SK-N-SH treated with all-trans-retinoic acid at 6 μM for 48 hours (cell line): Measurements from ENCODE around the gene ERRFI1.

Experiments
- ESRRG ChIP-seq: fragments of 250-450 bp; sonication (Bioruptor Pico); IDR thresholded peaks from 2 replicates; pipeline ENCODE4 v1.6.1; 2021; ENCODE audit warnings: mild to moderate bottlenecking
- SNAI2 ChIP-seq: fragments of 250-450 bp; sonication (Bioruptor Pico); IDR thresholded peaks from 2 replicates; pipeline ENCODE4 v1.5.0; 2020; ENCODE audit warnings: mild to moderate bottlenecking, moderate library complexity
- TCF4 ChIP-seq: fragments of 250-450 bp; sonication (Bioruptor Pico); IDR thresholded peaks from 2 replicates; pipeline ENCODE4 v1.8.0; 2021; ENCODE audit warnings: mild to moderate bottlenecking, moderate library complexity, borderline replicate concordance
- ZFP3 ChIP-seq: fragments of 250-450 bp; sonication (Bioruptor Pico); IDR thresholded peaks from 2 replicates; pipeline ENCODE4 v1.5.0; 2020; ENCODE audit warnings: mild to moderate bottlenecking, moderate library complexity
- ZFP30 ChIP-seq: fragments of 450-650 bp; formaldehyde crosslinking; IDR thresholded peaks from 2 replicates; pipeline ENCODE4 v1.5.0; 2022; ENCODE audit warnings: mild to moderate bottlenecking, moderate library complexity
- ZNF70 ChIP-seq: fragments of 450-650 bp; formaldehyde crosslinking; IDR thresholded peaks from 2 replicates; pipeline ENCODE4 v1.5.0; 2020; ENCODE audit warnings: mild to moderate bottlenecking, moderate library complexity
- TF ChIP-seq, protein P1 (sequence below): fragments of 250-450 bp; sonication (Bioruptor Pico); IDR thresholded peaks from 2 replicates; pipeline ENCODE4 v1.5.0; 2020; ENCODE audit warnings: mild to moderate bottlenecking, moderate library complexity
- TF ChIP-seq, protein P2 (sequence below): fragments of 250-450 bp; sonication (Bioruptor Pico); IDR thresholded peaks from 2 replicates; pipeline ENCODE4 v1.8.0; 2021; ENCODE audit warnings: low read depth, mild to moderate bottlenecking, moderate library complexity, borderline replicate concordance
- TF ChIP-seq, protein P3 (sequence below): fragments of 250-450 bp; sonication (Bioruptor Pico); IDR thresholded peaks from 2 replicates; pipeline ENCODE4 v1.5.1; 2020; ENCODE audit warnings: low read depth, mild to moderate bottlenecking, moderate library complexity
- TF ChIP-seq, protein P4 (sequence below): fragments of 250-450 bp; sonication (Bioruptor Pico); IDR thresholded peaks from 2 replicates; pipeline ENCODE4 v1.8.0; 2020; ENCODE audit warnings: mild to moderate bottlenecking, moderate library complexity, borderline replicate concordance

DNA sequence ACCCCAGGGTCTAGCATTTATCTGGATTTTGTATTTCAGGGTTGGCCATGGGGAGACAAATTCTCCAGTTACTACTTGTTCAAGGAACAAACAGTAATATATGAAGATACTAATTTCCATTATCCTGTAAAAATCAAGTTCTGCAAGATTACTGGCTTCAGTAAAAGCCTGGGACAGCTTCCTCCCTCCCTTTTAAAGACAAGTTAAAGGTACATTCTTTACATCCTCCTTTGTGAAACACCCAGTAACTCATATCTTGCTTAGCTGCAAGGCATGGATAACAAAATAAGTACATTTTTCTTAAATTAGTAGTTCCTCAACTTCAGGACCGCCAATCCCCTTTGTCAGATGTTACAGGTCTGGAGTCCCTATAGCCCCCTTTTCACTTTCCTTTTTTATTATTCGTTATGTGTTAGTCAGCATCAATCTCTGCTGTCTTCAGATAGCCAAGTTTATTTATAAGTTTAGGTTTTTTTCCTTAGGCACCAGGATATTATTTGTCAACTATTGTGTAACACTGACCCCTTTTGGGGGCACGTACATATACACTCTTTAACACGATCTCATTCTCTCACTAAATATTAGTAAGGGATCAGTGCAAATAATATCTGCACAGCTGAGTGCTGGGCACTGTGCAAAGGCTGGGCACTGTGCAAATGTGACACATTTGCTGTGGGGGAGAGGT is 9.8 kb downstream of the ERRFI1 start:
- no peak for TF ChIP-seq SNAI2 (CRISPR knock-in tag)
- TF ChIP-seq, protein P1, sequence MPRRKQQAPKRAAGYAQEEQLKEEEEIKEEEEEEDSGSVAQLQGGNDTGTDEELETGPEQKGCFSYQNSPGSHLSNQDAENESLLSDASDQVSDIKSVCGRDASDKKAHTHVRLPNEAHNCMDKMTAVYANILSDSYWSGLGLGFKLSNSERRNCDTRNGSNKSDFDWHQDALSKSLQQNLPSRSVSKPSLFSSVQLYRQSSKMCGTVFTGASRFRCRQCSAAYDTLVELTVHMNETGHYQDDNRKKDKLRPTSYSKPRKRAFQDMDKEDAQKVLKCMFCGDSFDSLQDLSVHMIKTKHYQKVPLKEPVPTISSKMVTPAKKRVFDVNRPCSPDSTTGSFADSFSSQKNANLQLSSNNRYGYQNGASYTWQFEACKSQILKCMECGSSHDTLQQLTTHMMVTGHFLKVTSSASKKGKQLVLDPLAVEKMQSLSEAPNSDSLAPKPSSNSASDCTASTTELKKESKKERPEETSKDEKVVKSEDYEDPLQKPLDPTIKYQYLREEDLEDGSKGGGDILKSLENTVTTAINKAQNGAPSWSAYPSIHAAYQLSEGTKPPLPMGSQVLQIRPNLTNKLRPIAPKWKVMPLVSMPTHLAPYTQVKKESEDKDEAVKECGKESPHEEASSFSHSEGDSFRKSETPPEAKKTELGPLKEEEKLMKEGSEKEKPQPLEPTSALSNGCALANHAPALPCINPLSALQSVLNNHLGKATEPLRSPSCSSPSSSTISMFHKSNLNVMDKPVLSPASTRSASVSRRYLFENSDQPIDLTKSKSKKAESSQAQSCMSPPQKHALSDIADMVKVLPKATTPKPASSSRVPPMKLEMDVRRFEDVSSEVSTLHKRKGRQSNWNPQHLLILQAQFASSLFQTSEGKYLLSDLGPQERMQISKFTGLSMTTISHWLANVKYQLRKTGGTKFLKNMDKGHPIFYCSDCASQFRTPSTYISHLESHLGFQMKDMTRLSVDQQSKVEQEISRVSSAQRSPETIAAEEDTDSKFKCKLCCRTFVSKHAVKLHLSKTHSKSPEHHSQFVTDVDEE (CRISPR knock-in tag), result no peak
- no peak for TF ChIP-seq ZFP30 (CRISPR knock-in tag)
- TF ChIP-seq ZNF70 (CRISPR knock-in tag), result no peak
- TF ChIP-seq, protein P2, sequence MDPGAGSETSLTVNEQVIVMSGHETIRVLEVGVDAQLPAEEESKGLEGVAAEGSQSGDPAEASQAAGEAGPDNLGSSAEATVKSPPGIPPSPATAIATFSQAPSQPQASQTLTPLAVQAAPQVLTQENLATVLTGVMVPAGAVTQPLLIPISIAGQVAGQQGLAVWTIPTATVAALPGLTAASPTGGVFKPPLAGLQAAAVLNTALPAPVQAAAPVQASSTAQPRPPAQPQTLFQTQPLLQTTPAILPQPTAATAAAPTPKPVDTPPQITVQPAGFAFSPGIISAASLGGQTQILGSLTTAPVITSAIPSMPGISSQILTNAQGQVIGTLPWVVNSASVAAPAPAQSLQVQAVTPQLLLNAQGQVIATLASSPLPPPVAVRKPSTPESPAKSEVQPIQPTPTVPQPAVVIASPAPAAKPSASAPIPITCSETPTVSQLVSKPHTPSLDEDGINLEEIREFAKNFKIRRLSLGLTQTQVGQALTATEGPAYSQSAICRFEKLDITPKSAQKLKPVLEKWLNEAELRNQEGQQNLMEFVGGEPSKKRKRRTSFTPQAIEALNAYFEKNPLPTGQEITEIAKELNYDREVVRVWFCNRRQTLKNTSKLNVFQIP, result no peak
- no peak for TF ChIP-seq ESRRG
- TF ChIP-seq, protein P3, sequence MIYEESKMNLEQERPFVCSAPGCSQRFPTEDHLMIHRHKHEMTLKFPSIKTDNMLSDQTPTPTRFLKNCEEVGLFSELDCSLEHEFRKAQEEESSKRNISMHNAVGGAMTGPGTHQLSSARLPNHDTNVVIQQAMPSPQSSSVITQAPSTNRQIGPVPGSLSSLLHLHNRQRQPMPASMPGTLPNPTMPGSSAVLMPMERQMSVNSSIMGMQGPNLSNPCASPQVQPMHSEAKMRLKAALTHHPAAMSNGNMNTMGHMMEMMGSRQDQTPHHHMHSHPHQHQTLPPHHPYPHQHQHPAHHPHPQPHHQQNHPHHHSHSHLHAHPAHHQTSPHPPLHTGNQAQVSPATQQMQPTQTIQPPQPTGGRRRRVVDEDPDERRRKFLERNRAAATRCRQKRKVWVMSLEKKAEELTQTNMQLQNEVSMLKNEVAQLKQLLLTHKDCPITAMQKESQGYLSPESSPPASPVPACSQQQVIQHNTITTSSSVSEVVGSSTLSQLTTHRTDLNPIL, result no peak
- TF ChIP-seq, protein P4, sequence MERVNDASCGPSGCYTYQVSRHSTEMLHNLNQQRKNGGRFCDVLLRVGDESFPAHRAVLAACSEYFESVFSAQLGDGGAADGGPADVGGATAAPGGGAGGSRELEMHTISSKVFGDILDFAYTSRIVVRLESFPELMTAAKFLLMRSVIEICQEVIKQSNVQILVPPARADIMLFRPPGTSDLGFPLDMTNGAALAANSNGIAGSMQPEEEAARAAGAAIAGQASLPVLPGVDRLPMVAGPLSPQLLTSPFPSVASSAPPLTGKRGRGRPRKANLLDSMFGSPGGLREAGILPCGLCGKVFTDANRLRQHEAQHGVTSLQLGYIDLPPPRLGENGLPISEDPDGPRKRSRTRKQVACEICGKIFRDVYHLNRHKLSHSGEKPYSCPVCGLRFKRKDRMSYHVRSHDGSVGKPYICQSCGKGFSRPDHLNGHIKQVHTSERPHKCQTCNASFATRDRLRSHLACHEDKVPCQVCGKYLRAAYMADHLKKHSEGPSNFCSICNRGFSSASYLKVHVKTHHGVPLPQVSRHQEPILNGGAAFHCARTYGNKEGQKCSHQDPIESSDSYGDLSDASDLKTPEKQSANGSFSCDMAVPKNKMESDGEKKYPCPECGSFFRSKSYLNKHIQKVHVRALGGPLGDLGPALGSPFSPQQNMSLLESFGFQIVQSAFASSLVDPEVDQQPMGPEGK (CRISPR knock-in tag), result no peak
- TF ChIP-seq ZFP3, result no peak
- TF ChIP-seq TCF4 (CRISPR knock-in tag), result no peak
